Caco-2 (cell line): ENCODE measurements around the gene PTPN14. TPM values are rescaled to one million over a fixed set of nuclear protein-coding genes. Genes with fewer than 3 reads are reported as not detected.

Experiments
- BruUV-seq: library from RNA; stranded (reverse); fragments of 400-500 nt; replicated peaks from 2 replicates; lab custom pipeline; 2021; lab: Mats Ljungman, UMichigan
- CTCF ChIA-PET: fragments of 300-600 bp; sonication (Branson Sonifier 250); formaldehyde crosslinking; loops from one replicate; lab custom pipeline; 2022; ENCODE audit warnings: antibody characterized with exemption; lab: Charles Lee
- POLR2A ChIA-PET: fragments of 300-600 bp; sonication (Branson Sonifier 250); formaldehyde crosslinking; loops from one replicate; lab custom pipeline; 2022; ENCODE audit warnings: antibody characterized with exemption; lab: Charles Lee
- DNase-seq, 2 experiments: peaks; one replicate each; pipeline versions ENCODE4 v3.0.0 to v3.0.0-alpha.2; 2020 to 2022
- H3K27me3 ChIP-seq: replicated peaks from 2 replicates; pipeline ENCODE4 v1.6.0; 2011; ENCODE audit warnings: low read length; ENCODE audit not compliant: control insufficient read depth, insufficient read depth
- H3K36me3 ChIP-seq: 2 replicates; pipeline ENCODE4 v1.5.1; 2011; ENCODE audit warnings: low read length; ENCODE audit not compliant: control insufficient read depth, insufficient read depth
- H3K4me1 ChIP-seq: fragments of 250-450 bp; sonication (Bioruptor Pico); 2 replicates; pipeline ENCODE4 v1.5.1; 2020; ENCODE audit warnings: mild to moderate bottlenecking
- H3K4me3 ChIP-seq: 2 replicates; pipeline ENCODE4 v1.5.1; 2011; ENCODE audit warnings: low read depth, mild to moderate bottlenecking, control low read depth, low read length
- H3K9me3 ChIP-seq: fragments of 250-450 bp; sonication (Bioruptor Pico); 2 replicates; pipeline ENCODE4 v1.5.1; 2020; ENCODE audit warnings: mild to moderate bottlenecking, moderate library complexity
- H3K27ac Mint-ChIP-seq: one replicate; pipeline ENCODE4 v1.8.0; 2022; ENCODE audit warnings: mixed read lengths; ENCODE audit not compliant: unreplicated experiment
- H3K27me3 Mint-ChIP-seq: one replicate; pipeline ENCODE4 v1.8.0; 2022; ENCODE audit warnings: mixed read lengths; ENCODE audit not compliant: insufficient read depth, unreplicated experiment
- H3K36me3 Mint-ChIP-seq: one replicate; pipeline ENCODE4 v1.8.0; 2022; ENCODE audit warnings: mild to moderate bottlenecking, mixed read lengths; ENCODE audit not compliant: insufficient read depth, unreplicated experiment
- H3K4me1 Mint-ChIP-seq: one replicate; pipeline ENCODE4 v1.8.0; 2022; ENCODE audit warnings: low read depth, mixed read lengths; ENCODE audit not compliant: unreplicated experiment
- H3K4me3 Mint-ChIP-seq: one replicate; pipeline ENCODE4 v1.8.0; 2022; ENCODE audit warnings: mild to moderate bottlenecking, moderate library complexity, mixed read lengths; ENCODE audit not compliant: unreplicated experiment
- H3K9me3 Mint-ChIP-seq: one replicate; pipeline ENCODE4 v1.8.0; 2022; ENCODE audit warnings: mixed read lengths; ENCODE audit not compliant: unreplicated experiment
- intact Hi-C: fragments of 100-400 bp; cut with micrococcal nuclease; formaldehyde crosslinking; loops from one replicate; pipeline ENCODE4 v1.10.0; 2022; ENCODE audit not compliant: unreplicated experiment
- total RNA-seq: library from RNA; stranded (reverse); gene quantifications from 2 replicates; pipeline ENCODE4 v1.2.3, GENCODE V29; 2022
- TF ChIP-seq, protein P1 (sequence below), 2 experiments: fragments of 200-600 bp in 1 of 2; IDR thresholded peaks; 1 replicate in 1 of 2; 2 replicates in 1 of 2; pipeline versions ENCODE4 v1.5.1 to v1.8.0; 2011 to 2022; ENCODE audit warnings: antibody characterized with exemption in 1 of 2, control low read depth in 1 of 2, inconsistent platforms in 1 of 2, low read depth in 1 of 2, low read length in 1 of 2, mild to moderate bottlenecking in 1 of 2, moderate library complexity in 1 of 2; ENCODE audit not compliant: insufficient read depth in 1 of 2, severe bottlenecking in 1 of 2, unreplicated experiment in 1 of 2

The PTPN14 gene
- total RNA-seq, 1 experiment from 2014 or later: 103 TPM

DNA sequence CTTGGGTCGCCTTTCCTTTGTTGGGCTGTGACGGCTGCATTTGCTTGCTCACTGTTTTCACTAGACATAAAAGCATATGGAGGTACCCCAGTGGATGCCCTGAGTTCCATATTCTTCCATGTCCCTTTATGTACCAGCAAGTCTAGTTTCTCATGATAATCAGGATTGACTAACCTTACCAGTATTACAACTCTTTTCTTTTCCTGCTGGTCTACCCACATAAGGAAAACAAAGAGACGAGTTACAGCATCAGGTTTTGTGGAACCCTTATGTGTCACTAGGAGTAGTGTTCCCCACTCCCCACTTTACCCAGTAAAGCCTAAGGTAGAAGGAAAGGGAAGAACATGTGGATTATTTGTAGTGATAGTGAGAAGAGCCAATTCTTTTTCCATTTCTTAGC lies 35.2 kb upstream of the PTPN14 start:
- TF ChIP-seq, protein P1, sequence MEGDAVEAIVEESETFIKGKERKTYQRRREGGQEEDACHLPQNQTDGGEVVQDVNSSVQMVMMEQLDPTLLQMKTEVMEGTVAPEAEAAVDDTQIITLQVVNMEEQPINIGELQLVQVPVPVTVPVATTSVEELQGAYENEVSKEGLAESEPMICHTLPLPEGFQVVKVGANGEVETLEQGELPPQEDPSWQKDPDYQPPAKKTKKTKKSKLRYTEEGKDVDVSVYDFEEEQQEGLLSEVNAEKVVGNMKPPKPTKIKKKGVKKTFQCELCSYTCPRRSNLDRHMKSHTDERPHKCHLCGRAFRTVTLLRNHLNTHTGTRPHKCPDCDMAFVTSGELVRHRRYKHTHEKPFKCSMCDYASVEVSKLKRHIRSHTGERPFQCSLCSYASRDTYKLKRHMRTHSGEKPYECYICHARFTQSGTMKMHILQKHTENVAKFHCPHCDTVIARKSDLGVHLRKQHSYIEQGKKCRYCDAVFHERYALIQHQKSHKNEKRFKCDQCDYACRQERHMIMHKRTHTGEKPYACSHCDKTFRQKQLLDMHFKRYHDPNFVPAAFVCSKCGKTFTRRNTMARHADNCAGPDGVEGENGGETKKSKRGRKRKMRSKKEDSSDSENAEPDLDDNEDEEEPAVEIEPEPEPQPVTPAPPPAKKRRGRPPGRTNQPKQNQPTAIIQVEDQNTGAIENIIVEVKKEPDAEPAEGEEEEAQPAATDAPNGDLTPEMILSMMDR (IDR thresholded peaks at IDR 0.05; ENCODE audit: insufficient read depth in 1 of 2, low read depth in 1 of 2, low read length in 1 of 2, severe bottlenecking in 1 of 2, unreplicated experiment in 1 of 2): no peak
- CTCF ChIA-PET: interaction anchor here (1.6 to 1.7 kb wide), 2 partner anchors 198 to 254 kb away, joined by 4 to 6 read pairs; no protein-coding TSS in a partner anchor
- intact Hi-C loops: loop anchor here (5.0 kb wide), 1 partner anchor 79 kb away; no protein-coding TSS in a partner anchor

DNA sequence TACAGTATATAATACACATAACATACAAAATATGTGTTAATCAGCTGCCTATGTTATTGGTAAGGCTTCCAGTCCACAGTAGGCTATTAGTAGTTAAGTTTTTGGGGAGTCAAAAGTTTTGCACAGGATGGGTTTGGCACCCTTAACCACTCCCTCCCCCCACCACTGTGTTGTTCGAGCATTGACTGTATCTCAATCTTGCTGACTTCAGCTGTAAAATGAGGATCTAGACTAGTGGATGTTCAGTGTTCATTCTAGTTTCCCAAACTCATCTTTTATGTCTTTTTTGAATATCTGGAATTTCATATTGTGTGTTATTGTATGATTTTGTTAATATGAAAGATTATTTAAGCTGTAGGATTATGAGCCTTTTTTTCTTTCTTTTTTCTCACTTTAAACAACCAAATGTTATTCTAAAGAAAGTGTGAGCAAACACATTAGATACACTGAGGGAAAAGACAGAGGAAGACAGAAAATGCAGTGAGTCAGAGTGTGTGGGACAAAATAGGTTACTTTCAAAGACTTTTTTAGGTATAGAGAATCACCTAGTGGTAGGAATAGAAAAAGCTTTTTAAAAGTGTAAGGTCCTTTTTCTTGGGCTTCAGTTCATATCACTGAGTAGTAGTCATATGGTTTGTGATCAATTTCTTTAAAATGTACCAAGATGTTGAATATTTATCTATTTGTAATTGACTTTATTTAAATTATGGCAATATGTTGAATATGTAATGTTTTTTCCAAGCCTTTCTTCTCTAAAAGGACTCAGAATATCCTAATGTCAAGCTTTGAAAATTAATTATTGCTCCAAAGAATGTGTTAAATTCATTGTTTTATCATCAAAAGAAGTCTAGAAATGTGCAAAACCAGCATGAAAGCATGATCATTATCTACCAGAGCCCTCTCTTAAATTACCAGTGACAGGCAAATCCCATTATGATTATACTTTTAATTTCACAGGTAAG lies 33.7 kb upstream of the PTPN14 start:
- intact Hi-C loops: loop anchor here (1.0 to 5.0 kb wide), 7 partner anchors 34 to 371 kb away; partner anchors contain the start of gene PTPN14
- H3K27ac Mint-ChIP-seq: no peak overlapping the region
- no peaks in the 10 kb centered on the region for H3K36me3 ChIP-seq
- DNase-seq: peak in 1 of 2 experiments; percentile 17
- TF ChIP-seq, protein P1 (IDR thresholded peaks at IDR 0.05; ENCODE audit: insufficient read depth in 1 of 2, low read depth in 1 of 2, low read length in 1 of 2, severe bottlenecking in 1 of 2, unreplicated experiment in 1 of 2): peak; percentile 46 to 89
- H3K4me1 ChIP-seq: no peaks in the 10 kb centered on the region; the same call in 1 of the 2 replicates
- H3K27me3 Mint-ChIP-seq: no peaks in the 10 kb centered on the region
- H3K4me3 Mint-ChIP-seq: no peak overlapping the region
- POLR2A ChIA-PET: interaction anchor here (0.6 to 1.0 kb wide), 2 partner anchors 138 to 235 kb away, joined by 3 to 7 read pairs; no protein-coding TSS in a partner anchor
- no peak overlapping the region for H3K4me3 ChIP-seq
- peaks cover 7% of the 10 kb centered on the region for H3K4me1 Mint-ChIP-seq
- H3K9me3 ChIP-seq: no peaks in the 10 kb centered on the region
- CTCF ChIA-PET: interaction anchor here (0.6 to 2.8 kb wide), 10 partner anchors 35 to 255 kb away, joined by 3 to 12 read pairs (median 4); no protein-coding TSS in a partner anchor
- H3K9me3 Mint-ChIP-seq: no peaks in the 10 kb centered on the region
- H3K36me3 Mint-ChIP-seq: no peaks in the 10 kb centered on the region
- H3K27me3 ChIP-seq: no peaks in the 10 kb centered on the region
- no TSS peak for BruUV-seq

More for the DNA sequence above, 35.2 kb upstream of the PTPN14 start:
- Histone ChIP-seq H3K4me3 (no peak overlapping the region), H3K9me3 (no peaks in the 10 kb centered on the region), H3K36me3 (no peaks in the 10 kb centered on the region), H3K4me1 (no peaks in the 10 kb centered on the region; the same call in 1 of the 2 replicates), H3K27me3 (no peaks in the 10 kb centered on the region)
- POLR2A ChIA-PET: no interaction called here
- no TSS peak for BruUV-seq
- Mint-ChIP-seq H3K36me3 (no peaks in the 10 kb centered on the region), H3K9me3 (no peaks in the 10 kb centered on the region), H3K27me3 (no peaks in the 10 kb centered on the region), H3K27ac (no peak overlapping the region), H3K4me1 (peaks cover 5% of the 10 kb centered on the region), H3K4me3 (no peak overlapping the region)
- no peak for DNase-seq
